NK-92 treated with Interleukin-12 subunit alpha and Interleukin-12 subunit beta, amount 100 ng/mL, for 24 hours (cell line): Measurements from ENCODE around the gene STX4.

Experiments used
- DNase-seq: peaks from one replicate; lab custom pipeline; 2025; lab: John Stamatoyannopoulos, UW

STX4 gene

GRCh38 chr16:31022544-31023251 is 10.7 kb upstream of the STX4 start:
- DNase-seq: no peak

GRCh38 chr16:31023252-31023602 is 10.1 kb upstream of the STX4 start:
- no peak for DNase-seq

GRCh38 chr16:31023627-31024226 is 9.6 kb upstream of the STX4 start:
- DNase-seq: no peak

DNA sequence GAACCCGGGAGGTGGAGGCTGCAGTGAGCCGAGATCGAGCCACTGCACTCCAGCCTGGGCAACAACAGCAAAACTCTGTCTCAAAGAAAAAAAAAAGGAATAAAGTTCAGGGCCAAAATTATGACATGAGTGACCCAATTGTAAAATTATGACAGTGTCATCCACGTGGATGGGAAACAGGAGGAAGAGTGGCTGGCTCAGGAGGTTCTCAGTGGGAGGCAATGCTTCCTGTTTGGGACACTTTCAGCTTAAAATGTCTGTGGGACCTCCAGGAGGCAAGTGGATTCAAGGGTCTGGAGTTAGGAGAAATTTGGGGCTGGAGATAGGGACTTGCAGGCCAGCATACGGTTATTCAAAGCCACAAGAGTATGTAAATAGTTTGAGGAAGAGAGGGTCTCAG is 8.0 kb upstream of the STX4 start:
- DNase-seq: no peak

DNA sequence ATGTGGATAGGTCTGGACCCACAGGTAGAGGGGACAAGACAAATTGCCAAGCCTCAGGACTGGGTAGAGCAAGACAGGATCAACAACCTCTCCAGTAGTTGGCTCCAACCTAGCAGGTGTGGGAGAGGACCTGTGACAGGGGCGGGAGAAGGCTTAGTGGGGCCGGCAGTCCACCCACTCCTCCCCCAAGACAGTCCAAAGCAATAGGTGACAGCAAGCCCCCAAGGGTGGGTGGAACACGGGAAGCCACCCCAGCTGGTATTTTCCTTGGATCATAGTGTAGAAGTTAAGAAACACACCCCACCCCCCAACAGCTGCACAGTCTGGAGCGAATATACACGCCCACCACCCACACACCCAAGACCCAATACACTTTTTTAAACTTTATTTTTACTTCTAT is 4.1 kb upstream of the STX4 start:
- DNase-seq: no peak

DNA sequence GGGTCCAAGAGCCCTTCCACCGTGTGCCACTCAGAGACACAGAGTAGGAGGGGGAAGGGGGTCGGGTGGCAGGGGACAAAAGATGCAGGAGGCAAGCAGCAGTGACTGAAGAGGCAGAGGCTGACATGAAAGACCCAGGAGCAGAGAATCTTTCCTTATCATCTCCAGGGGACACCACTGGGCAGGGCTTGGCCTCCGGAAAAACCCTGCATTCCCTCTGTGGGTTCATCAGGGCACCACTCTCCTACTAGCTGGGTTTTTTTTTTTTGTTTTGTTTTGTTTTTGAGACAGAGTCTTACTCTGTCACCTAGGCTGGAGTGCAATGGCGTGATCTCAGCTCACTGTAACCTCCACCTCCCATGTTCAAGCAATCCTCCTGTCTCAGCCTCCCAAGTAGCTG is 2.1 kb upstream of the STX4 start:
- DNase-seq: no peak

DNA sequence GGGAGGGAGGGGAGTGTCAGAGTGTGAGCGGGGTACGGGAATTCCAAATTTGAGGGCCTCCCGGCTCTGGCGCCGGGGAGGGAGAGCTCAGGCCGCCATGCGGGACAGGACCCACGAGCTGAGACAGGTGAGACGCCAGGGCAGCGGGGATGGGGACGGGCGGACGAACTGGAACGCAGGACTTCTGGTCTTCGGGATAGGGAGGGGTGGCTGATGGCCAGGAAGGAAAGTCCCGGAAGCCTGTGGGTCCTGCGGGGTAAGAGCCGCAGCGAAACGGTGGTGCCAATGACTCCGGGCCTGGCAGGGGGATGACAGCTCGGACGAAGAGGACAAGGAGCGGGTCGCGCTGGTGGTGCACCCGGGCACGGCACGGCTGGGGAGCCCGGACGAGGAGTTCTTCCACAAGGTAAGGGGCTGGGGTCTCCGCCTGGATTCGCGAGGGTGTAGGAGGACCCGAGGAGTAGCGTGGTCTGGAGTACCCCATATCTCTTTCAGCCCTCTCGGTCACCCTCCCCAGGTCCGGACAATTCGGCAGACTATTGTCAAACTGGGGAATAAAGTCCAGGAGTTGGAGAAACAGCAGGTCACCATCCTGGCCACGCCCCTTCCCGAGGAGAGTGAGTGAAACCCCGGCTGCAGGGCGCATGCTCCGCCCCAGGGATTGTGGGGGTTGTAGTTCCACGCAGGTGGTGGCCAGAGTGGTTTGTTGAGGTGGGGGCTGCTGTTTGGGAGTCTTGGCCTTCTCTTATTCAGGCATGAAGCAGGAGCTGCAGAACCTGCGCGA is 543 bp downstream of the STX4 start:
- DNase-seq: peak; percentile 87

DNA sequence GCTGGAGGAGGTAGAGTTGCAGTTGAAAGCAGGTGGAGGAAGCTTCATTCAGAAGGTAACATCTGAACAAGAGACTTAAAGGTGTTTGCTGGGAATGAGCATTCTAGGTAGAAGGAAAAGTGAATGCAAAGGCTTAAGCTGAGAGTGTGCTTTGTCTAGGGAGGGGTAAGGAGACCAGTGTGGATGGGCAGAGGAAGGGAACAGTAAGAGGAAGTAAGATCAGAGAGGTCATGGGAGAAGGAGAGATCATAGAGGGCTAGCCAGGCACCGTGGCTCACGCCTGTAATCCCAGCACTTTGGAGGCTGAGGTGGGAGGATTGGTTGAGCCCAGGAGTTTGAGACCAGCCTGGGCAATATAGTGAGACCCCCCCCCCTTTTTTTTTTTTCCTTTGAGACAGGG is 3.3 kb downstream of the STX4 start:
- DNase-seq: no peak

- DNase-seq: no peak
Observed at GRCh38 chr16:31038993-31039392, 5.6 kb downstream of the STX4 start.

GRCh38 chr16:31042866-31043265 is 9.5 kb downstream of the STX4 start:
- no peak for DNase-seq

DNA sequence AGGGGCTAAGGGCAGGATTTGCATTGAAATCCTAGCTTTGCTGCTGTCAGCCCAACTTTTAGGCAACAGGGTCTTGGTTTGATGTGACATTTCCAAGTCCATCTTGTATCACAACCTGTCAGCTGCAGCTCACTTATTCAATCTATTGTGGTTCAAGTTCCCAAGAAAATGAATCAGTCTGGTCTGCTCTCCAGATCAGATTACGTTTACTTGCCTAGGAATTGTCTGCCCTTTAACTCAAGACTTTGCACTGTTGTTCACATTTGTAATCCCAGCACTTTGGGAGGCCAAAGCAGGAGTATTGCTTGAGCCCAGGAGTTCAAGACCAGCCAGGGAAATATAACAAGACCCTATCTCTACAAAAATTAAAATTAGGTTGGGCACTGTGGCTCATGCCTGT is 10.0 kb downstream of the STX4 start:
- DNase-seq: no peak

- DNase-seq: no peak
Observed at GRCh38 chr16:31043898-31044481, 10.6 kb downstream of the STX4 start.

GRCh38 chr16:31050280-31051030 is 17.1 kb downstream of the STX4 start:
- DNase-seq: no peak

DNA sequence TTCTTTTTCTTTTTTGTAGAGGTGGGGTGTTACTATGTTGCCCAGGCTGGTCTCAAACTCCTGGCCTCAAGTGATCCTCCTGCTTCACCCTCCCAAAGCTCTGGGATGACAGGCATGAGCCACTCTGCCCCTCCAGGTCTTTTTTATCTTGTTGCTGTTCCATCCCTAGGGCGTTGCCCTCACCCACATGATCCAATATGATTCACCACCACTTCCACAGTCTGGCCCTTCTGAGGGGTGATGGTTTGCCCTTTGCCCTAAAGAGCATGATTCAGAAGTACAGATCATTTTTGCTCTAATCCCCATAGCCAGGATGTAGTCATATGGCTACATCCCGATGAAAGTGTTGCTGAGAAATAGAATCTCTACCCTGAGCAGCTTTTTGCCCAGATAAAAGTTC is 18.8 kb downstream of the STX4 start:
- no peak for DNase-seq

DNA sequence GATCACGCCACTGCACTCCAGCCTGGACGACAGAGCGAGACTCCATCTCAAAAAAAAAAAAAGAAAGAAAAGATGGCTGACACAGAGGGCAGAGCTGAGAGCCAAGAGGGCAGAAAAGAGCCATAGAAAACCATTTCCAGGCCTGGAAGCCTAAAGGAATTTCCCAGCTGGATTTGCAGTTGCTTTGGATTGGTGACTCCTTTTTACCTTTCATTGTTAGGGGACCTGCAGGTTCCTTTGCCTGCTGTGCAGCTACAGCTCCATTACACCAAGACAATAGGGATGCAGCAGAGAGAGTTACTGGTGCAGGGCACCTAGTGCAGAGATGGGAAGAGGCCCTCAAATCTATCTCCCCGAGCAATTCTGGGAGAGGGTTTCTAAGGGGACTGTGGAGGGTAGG is 22.3 kb downstream of the STX4 start:
- DNase-seq: no peak

DNA sequence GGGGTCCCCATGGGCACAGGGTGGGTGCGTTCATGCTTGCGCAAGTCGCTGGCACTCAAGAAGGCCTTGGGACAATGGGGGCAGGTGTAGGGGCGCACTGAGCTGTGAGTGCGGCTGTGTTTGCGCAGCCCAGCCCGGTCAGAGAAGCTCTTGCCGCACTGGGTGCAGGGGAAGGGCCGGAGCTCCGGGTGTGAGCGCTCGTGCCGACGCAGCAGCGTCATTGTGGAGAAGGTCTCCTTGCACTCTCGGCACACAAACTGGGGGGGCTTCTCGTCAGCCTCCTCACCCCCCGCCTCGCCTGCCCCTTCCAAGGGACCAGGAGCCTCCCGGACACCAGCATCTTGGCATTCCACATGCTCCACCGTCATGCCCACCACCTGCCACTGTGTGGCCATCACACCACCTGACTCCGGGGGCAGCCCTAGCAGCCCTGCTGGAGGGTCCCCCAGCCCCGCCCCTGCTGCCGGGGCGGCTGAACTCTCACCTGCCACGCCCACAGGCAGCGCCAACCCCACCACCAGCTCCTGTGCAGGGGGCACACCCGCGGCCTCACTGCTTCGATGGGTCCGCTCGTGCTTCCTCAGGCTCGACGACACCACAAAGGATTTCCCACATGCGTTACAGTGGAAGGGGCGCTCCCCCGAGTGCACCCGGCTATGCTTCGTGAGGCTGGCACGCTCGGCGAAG is 27.9 kb downstream of the STX4 start:
- no peak for DNase-seq

DNA sequence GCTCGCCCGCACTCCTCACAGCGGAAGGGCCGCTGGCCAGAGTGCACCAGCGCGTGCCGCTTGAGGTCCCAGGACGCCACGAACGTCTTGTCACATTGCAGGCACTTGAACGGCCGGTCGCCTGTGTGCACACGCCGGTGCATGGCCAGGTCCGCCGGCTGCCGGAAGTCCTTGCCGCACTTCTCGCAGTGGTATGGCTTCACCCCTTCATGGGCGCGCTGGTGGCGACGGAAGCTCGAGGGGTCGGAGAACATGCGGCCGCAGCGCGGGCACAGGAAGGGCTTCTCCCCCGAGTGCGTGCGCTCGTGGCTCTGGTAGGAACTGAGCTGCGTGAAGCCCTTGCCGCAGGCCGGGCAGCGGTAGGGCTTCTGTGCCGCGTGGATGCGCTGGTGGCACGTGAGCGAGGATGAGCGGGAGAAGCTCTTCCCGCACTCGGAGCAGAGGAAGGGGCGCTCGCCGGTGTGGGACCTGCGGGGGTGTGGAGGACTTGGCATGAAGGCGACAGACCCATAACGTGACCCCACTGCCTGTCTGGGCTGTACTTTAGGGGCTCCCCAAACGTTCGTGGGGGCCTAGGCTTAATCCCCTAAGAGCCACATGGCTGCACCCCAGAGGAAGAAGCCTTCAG is 28.6 kb downstream of the STX4 start:
- DNase-seq: no peak

DNA sequence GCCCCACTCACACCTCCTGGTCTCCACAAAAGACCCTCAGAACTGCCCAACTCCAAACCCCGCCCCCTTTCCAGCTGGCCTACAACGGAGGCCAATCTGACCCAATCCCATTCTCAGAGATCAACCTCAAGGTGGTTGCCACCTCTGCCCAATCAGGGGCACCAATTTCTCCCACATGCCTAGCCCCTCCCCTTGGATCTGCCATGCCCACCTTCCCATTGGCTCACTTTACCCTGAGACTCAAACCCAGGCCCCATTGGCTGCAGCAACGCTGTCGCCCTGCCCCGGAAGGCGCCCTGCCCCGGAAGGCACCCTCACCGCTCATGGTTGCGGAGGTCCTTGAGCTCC is 30.1 kb downstream of the STX4 start:
- DNase-seq: no peak

- DNase-seq: no peak
Observed at GRCh38 chr16:31063843-31064611, 30.7 kb downstream of the STX4 start.

DNA sequence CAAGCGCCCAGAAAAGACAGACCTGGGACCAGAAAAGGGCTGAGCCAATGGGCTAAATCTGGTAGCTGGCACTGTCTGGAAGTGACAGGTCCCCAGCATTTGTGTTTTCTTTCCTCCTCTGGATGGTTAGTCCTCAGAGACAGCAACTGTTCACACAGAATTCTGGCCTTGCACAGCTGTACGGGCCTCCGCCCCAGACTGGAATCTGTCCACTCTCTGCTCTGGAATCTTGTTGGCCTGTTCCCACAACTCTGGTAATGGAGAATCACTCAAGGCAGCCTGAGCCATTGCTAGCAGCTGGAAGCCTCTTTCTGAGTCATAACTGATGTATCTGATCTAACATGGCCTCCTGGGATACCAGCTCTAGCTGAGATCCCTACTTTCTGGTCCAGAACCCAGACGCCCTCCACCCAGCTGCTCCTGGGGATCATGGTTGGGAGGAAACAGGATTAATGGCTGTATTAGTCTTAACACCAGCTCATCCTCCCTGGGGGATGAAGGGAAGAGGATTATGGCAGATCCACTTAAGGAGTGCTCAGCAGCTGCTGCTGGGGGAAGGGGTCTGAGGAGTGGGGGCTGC is 31.6 kb downstream of the STX4 start:
- no peak for DNase-seq
